GM19351 (cell line): Measurements from ENCODE around the gene RERE.

Source experiments
- ATAC-seq: cut with Tn5 transposase; IDR thresholded peaks from one replicate; pipeline ENCODE4 v1.9.1; 2021; ENCODE audit warnings: mild to moderate bottlenecking, moderate library complexity; ENCODE audit not compliant: unreplicated experiment

The RERE gene

DNA sequence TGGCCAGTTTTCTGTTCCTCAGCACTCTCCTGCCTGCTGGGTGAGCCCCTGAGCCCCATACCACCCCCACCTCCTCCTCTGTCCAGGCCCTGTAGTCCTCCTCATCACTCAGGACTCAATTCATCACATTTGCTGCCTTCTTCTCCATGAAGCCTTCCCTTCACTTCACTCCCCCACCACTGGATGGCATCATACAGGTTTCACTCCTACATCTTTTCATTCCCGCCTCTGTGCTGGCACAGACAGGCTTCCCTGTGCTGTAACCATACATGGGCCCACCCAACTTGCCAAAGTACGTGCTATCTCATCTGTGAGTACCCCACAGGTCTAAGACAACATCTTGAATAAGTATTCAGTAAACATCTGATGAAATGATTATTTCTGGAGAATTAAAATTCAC is 442.6 kb downstream of the RERE start:
- no peak for ATAC-seq

DNA sequence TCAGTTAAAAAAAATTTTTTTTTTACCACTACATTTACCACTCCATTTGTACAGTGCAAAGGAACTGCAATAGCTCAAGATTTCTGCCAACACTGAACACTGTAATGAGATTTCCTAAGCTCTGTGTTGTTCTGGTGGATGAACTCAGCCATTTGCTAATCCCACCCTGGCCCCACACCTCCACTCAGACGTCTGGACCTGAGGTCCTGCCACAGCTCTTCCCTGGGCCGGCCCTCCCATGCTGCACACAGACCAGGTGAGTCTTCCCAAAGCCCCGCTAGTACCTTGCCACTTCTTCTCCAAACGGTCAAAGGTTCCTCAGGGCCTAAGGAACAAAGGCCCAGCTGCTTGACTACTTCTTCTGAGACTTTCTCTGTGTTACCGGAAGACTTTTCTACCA is 443.1 kb downstream of the RERE start:
- ATAC-seq = no peak

DNA sequence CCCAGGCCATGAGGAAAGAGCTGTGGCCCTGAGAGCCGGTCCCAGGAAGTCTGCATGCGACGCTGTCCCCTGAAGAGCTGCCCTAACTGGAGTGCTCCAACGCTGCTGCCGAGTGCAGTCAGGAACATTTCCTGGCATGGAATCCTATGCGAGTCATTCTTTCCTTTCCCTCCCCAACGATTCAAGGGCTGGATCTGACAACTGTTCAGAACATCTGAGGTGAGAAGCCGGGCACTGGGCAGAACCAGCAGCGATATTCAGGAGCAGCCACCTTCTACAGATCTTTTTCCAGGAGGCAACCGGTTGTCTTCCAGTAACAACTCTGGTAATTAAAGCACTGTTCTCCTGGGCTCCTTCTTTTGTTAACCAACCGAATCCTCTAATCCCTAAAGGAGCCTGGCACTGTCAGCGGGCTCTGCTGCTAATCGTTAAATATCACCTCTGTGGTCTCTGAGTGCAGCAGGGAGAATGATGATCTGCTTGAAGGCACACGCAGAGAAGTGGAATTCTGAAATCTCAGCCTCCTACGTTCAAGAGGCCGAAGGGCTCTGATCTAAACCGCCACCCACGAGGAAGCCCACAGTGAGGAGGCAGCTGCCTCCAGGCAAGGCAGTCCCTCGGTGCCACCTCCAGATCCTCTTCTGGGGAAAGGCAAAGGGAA is 443.7 kb downstream of the RERE start:
- ATAC-seq = no peak

DNA sequence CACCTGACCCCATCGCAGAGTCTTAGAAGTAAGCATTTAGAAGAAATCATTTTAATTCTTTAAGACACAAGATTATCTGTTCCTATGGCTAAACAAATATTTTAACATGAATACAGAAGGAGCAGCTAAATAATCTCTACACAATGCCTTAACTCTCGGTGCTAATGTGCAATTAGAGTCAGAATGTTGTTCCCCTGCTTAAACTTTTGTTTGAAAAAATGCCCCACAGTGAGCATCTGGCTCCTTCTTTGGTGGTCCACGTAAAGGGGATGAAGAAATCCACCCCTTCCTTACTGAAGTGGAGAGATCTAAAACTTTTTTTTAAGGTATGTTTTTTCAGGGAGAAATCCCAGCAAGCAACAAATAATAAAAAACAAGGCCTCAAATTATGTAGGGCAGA is 444.3 kb downstream of the RERE start:
- ATAC-seq = no peak

DNA sequence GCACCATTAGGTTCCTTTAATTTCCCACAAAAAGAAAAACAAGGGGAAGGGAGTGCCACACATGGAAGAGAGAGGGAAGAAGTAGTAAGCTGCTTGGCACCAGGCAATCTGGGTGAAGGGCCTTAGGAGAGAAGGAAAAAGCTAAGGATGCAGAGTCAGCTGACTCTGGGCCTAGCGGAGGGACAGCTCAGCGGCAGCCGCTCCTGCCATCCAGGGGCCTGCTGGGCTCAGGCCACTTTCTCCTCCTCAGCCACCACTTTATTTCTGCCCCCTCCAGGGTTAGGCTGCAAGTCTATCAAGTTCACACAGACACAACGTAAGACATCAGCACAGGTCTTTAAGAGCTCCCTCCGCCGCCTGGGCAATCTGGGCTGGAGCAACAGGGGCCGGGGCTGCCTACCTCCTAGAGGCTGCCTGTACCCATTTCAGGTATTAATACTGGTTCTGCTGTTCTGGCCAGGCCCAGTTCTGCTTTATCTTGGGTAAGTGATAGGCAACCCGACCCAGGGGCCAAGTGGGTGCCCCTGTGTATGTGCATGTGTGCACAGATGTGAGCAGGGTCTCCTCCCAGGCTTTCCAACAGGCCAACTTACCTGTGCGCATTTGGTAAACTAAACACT is 446.0 kb downstream of the RERE start:
- no peak for ATAC-seq

DNA sequence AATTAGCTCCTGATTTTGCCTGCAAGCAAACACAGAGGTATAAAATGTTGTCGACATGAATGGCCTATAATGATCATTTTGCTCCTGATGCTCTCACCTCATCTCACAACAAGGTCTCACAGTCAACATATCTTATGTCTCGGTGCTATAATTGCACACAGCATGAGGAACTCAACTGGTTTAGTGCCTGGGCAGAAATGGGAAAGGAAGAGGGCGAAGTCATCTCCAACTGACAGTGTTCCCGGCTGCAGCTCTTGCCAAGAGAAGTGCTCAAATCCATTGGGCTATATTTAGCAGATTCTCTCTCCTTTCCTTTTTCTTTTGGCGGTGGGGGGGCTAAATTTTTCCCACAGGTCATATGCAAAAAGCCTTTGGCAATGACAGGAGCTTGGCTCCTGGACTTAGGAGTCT is 446.5 kb downstream of the RERE start:
- ATAC-seq = no peak

DNA sequence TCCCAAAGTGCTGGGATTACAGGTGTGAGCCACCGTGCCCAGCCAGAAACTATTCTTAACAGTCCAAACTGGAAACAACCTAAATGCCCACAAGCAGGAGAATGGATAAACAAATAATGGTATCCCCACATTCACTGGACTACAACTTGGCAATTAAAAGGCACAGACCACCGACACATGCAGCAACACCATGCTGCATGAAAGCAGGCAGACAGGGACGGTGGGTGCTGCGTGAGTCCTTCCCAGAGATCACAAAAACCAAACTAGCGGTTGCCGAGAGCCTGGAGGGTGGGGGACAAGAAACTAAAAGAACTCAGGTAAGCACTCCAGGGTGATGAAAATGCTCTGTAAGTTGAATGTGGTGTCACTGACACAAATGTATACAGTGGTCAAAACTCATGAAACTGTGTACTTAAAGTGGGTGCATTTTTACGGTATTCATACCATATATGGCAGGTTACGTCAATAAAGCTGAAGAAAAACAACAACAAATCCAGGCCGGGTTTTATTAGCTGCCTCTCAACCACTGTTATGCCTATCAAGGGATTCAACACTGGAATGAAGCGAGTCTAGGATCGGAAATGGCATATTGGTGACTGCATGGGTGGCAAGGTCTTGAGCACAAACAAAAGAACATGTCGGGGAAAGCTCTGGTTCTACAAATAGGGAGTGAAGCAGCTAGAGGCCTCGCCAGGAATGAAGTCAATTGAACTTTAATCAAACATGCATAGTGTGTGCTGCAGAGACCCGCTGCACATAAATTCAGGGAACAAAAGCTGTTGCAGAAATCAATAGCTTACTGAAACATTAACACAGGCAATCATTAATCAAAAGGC is 447.2 kb downstream of the RERE start:
- no peak for ATAC-seq

DNA sequence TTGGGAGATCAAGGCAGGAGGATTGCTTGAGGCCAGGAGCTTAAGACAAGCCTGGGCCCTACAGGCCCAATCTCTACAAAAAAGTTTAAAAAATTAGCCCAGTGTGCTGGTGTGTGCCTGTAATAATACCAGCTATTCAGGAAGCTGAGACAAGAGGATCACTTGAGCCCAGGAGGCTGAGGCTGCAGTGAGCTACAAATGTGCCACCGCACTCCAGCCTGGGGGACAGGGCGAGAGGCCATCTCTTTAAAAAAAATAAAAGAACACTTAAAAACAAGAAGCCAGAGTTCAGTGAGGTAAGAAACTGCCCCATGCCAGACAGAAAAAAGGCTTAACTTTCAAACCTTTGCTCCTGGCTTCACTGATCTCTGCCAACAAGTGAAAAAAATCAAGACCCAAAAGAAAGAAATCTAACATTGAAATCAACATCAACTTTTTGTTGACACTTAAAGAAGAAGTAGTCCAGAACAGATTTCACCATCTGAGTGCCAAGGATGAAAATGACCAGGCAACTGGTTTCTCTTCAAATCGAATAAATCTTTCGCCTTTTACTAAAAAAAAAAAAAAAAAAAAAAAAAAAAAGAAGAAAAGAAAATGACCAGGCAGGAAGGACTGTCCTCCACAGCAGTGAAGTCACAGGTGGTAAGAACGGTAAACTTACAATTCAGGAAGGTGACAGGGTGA is 448.3 kb downstream of the RERE start:
- no peak for ATAC-seq

DNA sequence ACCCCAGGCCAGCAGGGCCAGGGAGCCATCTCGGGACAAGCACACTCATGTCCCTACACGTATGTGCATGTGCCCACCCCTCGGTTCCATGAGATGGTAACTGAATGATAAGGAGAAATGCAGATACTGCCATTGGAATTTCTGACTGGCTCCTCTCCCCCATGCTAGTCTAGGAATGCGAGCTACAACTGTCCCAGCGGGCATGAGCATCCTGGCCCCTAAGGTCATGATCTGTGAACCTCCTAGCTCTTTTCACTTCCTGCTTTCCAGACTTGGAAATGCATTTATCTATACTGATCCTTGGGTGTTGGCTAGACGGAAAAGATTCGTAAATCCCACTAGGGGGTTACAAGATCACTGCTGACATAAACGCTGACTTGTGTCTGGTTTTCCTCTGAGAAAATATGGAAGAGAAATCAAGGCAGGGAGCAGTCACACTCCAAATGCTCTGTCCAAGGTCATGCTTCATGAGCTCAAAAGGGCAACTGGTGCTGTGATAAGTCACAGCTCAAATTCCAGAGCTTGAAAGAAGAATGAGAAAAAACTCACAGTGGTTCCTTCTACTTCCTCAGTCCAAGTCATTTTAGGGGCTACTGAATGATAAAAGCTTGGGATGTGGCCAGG is 449.8 kb downstream of the RERE start:
- ATAC-seq = no peak

DNA sequence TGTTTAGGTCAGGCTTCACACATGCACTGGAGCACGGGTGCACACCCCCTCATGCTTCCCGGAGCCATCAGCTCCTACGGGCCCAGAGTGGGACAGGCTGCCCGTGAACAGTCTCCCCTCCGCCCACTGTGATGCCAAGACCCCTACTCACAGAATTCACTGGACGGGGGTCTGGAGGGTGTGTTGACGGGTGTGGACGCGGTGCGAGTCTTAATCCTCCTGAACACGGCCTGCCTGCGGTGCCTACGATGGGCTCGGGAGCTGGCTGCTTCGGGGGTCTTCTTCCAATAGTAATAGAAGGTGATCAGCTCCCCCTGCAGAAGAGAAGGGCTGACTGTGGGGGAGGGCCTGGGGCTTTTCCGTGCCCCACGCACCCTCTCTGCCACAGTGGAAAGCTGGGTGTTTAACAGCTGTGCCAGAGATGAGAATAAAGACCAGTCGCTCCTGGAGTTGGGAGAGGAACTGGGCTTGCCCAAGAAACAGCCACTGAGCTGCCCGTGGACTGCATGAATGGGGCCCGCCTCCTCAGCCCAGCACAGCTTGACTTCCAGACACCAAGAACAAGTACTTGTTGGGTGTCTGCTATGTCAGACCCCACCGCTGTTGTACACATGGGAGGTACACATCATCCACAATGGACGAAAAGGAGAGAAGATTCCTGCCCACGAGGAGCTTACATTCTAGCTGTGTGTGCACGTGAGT is 451.6 kb downstream of the RERE start:
- ATAC-seq = no peak

DNA sequence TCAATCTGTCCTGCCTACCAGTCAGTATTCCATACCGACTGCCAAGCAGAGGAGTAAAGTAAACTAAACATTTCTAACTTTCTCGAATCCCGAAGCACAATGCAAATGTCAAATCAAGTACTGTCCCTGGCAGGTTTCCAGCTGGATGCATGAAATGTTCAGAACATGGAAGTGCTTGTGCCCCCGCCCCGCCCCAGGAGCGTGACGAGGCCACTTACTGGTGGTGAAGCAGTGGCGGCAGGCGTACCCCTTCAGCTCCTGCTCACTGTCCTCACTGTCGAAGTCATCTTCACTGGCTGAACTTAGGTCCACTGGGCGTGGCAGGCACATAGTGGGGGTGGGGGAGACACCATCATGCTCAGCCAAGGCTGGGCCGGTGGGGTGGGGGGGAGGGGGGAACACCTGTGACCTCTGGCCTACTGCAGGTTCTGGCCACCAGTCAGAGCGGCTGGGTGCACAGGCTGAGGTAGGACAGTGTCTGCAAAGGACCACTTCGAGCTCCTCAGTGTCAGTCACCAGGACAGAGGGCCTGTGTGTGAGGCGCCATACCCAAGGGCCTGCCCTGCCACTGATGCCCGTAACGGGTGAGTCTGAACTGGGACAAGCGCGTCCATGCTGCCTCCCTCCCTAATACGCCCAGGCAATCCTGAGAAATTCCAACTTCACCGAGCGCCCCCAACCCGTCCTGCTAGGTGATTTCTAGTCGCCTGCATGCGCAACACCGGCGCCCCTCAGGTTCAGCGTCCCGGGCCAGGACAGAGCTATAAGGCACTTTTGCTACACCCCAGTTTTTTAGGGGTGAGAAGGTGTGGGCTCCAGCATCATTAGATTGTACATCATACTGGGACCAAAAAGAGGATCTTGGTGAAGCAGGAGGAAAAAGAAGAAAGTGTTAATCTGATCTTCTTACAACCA is 452.7 kb downstream of the RERE start:
- ATAC-seq = no peak

DNA sequence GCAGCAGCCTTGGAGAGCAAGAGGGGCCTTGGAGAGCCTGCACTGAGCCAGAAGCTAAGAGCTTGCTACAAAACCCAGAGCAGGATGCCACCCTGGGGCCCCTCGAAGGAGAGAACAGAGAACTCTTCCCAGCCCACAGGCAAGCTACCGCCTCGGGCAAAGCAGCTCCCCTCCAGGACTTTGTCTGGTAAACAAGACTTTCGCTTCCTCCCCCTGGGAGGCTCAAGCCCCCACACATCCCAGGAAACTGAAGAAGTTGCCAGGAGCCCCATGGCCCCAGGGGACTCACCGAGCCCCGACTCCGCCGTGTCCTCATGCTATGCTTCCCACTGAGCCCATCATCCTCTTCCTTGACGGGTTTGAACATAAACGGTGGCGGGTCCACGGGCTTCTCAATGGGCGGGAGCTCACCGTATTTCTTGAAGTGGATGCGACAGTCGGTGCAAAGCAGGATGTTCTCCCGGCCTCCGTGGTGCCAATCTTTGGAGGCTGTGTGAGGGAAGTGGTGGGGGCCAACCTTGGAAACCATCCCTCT is 453.6 kb downstream of the RERE start:
- ATAC-seq = no peak

DNA sequence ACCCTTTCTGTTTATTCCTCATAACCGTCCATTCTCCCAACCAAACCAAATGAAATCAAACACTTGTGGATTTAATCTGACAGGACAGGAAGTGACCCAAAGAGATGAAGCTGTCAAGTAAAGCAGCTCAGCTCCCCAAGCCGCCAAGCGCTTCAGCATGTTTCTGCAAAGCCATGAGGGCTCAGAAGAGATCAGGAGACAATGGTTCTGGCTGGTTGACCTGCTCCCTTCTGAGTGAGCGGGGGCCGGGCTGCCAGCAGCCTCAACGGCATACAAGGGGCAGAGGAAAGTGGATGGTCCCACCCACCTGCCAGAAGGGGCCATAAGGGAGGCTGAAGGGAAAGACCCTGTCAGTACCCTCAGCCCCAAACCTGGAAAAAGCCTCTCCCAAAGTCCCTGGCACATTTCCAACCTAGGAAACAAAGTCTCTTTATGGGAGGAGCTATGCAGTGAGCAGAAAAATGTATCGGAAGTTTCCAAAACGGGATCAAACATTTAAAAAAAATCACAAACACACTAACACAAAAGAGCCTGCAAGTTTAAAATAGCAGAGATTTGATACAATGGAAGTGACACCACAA is 454.2 kb downstream of the RERE start:
- no peak for ATAC-seq

DNA sequence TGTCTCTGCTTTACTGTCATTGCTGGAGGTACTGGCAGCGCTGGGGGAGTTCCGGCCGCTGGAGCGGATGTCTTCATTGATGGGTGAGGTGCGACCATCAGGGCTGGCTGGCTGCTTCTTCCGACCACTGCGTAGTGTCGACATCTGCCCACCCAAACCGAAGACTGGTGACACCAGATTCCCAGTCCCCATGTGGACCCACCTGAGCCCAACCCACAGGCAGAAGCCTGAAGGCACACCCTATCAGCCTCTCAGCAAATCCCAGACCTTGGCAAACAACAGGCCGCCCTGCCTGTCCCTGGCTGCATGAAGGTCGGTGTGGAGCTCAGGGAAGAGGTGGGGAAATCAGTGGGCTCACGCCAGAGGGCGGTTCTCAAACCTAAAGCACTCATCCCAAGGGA is 454.7 kb downstream of the RERE start:
- no peak for ATAC-seq

DNA sequence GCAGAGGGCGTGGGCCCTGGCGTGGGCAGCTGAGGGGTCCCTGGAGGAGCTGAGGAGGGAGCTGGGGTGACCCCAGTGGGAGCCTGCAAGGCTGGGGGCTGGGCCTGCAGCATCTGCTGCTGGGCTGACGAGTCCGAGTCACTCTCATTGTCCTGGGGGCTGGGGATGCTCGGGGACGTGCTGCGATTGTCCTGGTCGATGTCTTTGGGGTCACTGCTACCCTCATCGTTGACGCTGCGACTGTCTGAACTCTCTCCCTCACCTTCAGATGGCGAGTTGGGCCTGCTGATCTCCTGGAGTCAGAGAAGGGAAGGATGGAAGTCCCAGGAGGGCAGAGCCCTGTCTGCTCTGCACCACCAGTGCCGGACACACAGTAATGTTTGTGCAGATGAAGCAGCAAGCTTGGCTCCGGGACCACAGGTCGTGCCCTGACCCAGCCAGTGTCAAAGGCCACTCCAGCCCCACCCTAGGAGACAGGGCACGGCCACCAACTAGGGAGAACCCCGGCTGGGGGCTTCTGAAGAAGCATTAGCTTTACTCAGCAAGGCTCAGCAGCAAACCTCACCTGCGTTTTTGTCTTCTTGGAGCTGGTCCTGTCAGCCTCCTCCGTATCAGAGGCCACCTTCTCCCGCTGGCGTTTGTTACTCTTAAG is 456.1 kb downstream of the RERE start:
- no peak for ATAC-seq

DNA sequence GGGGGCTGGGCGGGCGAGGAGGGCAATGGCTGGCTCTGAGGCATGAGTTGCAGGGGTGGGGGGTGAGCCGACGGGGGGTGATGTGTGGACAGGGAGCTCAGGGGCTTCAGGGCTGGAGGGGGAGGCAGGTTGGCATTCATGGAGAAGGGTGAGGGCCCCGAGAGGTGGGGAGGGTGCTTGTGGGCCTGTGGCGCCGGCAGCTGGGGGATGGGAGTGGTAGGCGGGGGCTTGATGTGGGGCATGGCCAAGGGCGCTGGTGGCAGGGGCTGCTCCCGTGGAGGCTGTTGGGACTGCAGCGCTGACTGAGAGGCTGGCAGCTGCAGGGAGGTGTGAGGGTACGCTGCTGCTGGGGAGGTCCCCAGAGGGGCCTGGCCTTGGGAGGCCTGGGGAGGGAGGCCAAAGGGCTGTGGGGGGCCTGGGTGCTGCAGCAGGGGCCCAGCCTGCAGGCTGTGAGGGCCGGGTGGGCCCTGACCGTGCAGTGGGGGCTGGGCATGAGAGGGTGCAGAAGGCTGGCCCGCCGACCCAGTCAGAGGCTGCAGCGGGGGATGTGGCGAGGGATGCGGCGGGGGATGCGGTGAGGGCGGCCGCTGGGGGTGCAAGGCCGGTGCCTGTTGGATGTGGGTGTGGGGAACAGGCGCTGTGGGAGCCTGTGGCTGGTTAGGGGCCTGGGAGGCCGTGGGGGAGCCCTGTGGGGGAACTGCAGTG is 456.8 kb downstream of the RERE start:
- no peak for ATAC-seq

DNA sequence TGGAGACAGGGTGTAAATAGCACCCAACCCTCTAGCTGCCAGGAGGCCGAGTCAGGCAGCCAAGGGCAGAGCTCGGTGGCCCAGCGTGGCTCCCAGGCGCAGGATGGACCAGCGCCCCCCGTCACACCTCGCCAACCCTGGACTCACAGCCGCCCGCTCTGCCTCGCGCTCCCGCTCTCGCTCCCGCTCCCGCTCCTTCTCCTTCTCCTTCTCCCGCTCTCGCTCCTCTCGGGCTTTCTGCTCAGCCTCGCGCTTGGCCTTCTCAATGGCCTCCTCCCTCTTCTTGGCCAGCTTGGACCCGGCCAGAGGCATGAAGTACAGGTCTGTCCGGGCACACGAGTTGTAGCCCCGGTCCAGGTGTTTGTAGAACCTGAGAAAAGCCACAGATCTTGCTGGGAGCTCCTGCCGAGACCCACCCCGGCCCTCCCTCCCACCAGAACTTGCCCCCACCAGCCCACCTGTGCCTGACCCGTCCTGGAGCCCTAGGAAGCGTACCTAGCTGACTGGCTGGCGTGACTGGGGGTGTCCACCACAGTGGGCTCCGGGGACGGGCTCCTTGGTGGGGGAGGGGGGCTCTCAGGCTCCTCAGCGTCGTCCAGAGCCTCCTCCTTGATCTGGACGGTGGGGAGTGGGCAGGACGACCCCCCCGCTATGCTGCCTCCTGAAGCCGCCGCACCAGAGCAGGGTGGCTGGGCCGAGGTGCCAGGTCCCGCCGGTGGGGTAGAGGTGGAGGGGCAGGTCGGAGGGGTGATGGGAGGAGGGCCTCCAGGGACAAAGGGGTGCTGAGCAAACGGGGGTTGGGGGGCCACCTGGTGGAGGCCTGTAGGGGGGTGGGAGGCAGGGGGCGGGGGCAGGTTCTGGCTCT is 457.6 kb downstream of the RERE start:
- no peak for ATAC-seq
